Skin epidermis (tissue), 12 donors: ENCODE data around the gene FA2H.
"Not testable (repeated sequence)": the region's sequence is repeated elsewhere in the genome, so short reads cannot be mapped to it uniquely, and the experiment has no call there.

Source experiments
- H3K27ac ChIP-seq, 21 experiments: fragments of 200-600 bp; sonication (generic) in 11 of 21; one replicate each; pipeline ENCODE4 v1.5.0; 2020; ENCODE audit warnings: mild to moderate bottlenecking in 3 of 21, inconsistent platforms in 2 of 21, moderate library complexity in 2 of 21
- H3K4me3 ChIP-seq, 7 experiments: fragments of 200-600 bp; sonication (generic) in 2 of 7; one replicate each; pipeline ENCODE4 v1.5.0; 2020; ENCODE audit warnings: inconsistent platforms in 2 of 7, mild to moderate bottlenecking in 2 of 7, moderate library complexity in 1 of 7

Gene FA2H

DNA sequence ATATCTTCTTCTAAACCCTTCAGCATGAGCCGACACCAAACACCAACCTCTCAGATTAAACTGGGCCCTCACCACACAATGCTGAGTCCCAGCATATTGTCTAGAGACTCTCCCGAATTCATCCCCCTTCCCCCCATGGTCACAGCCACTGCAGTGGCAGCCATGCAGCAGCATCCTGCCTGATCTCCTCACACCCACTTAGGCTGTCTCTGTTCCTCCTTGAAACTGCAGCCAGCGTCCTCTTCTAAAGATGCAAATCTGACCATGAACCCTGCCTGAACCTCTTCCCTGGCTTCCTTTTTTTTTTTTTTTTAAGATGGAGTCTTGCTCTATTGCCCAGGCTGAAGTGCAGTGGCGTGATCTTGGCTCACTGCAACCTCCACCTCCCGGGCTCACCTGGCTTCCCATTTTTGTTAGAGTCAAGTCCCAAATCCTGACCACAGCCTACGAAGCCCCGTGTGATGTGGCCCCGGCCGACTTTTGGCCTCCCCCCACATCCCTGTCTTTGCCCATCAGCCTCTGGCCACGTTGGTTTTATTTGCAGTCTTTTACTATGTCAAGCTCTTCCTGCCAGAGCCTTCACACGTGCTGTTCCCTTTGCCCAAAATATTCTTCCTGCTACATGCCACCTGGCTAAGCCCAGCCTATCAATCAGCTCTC lies 2.8 kb downstream of the FA2H start:
- H3K27ac ChIP-seq = no peak overlapping the region
- H3K4me3 ChIP-seq = no peak overlapping the region

DNA sequence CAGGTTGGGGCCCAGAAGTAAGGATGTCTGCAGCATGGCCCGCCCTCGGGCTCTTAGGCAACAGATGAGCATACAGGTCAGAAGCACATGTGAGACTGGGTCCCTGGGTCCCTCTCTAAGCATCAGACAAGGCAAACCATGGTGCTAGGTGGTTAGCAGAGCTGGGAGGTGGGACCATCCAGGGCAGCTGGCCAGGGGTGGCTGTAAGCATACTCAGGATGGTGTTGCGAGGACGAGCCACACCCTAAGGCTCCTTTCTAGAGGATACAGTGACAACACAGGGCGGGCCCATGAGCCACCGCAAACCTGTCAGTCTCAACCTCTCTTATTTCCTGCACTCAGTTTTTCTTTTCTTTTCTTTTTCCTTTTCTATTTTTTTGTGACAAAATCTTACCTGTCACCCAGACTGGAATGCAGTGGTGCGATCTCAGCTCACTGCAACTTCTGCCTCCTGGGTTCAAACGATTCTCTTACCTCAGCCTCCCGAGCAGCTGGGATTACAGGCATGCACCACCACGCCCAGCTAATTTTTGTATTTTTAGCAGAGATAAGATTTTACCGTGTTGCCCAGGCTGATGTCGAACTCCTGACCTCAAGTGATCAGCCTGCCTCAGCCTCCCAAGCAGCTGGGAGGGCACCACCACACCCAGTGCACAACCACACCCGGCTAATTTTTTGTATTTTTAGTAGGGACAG lies 3.6 kb downstream of the FA2H start:
- no peak overlapping the region for H3K4me3 ChIP-seq
- no peak overlapping the region for H3K27ac ChIP-seq

DNA sequence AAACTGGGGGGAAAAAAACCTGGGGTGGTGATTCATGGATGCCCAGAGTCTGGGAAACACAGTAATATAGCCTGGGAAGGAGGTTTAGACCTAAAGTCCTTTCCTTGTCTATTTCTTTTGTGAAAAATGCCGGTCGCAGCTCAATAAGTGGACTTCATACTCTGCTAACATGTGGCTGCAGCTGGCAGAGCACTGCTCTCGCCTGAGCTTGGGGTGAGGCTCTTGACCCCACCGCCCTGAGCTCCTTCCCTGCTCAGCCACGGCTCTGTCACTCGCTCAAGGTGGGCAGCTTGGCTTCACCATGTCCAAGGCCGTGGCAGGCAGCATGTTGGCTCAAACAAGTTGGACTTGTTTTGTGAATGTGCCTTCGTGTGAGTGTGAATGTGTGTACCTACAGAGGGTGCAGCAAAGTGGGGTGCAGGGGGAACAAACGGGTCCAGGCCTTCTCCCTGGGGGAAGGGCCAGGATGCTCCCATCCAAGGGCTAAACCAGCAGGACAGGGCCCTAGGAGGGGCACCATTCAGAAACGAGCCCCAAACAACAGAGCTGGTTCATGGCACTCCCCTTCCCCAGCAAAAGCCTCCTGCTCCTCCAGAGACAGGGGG lies 4.9 kb downstream of the FA2H start:
- no peak overlapping the region for H3K27ac ChIP-seq
- no peak overlapping the region for H3K4me3 ChIP-seq

DNA sequence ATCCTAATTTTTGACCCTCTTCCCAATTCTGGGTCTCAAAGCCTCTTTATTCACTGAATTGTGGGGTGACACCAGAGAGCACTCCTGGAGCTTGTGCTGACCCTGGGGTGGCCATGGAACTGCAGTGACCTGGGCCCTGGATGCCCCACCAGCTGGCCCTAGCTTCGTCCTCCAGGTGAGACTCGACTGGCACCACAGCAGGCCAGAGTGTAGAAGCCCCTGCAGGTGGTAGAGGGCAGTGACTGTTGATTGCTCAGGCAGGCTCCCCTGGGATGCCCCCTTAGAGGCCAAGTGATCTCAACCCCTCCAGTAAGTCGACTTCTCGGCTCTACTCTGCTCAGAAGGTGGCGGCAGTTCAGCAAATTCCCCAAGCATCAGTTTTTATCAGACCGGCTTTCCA lies 6.4 kb downstream of the FA2H start:
- no peak overlapping the region for H3K27ac ChIP-seq

DNA sequence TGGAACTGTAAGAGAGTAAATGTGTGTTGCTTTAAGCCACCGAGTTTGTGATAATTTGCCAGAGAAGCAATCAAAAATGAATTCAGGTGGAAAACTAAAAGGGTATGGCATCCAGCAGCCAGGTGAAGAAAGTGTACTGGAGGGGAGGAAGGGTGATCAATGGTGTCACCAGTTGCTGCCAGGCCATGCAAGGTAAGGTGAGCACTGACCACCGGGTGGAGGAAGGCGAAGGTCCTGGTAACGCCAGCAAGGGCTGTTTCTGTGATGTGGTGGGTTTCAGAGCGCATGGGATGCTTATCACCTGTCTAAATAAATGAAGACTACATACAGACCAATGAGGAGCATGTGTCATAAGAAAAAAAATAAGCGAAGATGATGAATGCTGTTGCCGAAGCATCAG lies 6.9 kb downstream of the FA2H start:
- Histone ChIP-seq H3K27ac (no peak overlapping the region), H3K4me3 (no peak overlapping the region)

More for the DNA sequence above, 6.4 kb downstream of the FA2H start:
- H3K4me3 ChIP-seq = no peak overlapping the region

DNA sequence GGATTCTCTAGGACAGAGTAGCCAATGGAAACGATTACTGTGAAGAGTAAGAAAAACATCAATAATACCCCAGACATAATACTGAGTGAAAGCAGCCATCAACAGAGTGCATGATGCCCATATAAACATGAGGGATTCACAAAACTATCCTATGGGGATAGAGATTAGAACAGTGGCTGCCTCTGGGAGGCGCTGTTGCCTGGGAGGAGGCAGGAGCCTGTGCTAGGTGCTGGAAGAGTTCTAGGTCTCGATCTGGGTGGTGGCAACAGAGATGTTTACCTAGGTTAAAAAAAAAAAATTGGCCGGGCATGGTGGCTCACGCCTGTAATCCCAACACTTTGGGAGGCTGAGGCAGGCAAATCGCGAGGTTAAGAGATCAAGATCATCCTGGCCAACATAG lies 7.9 kb downstream of the FA2H start:
- H3K4me3 ChIP-seq = no peak overlapping the region
- H3K27ac ChIP-seq = no peak overlapping the region

DNA sequence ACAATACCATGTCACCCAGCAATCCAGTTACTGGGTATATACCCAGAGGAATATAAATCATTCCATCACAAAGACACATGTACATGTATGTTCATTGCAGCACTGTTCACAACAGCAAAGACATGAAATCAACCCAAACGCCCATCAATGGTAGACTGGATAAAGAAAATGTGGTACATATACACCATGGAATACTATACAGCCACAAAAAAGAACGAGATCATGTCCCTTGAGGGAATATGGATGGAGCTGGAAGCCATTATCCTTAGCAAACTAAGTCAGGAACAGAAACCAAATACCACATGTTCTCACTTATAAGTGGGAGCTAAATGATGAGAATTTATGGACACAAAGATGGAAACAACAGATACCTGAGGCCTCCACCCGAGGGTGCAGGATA lies 10.4 kb downstream of the FA2H start:
- H3K4me3 ChIP-seq, H3K27ac ChIP-seq: not testable (repeated sequence)

DNA sequence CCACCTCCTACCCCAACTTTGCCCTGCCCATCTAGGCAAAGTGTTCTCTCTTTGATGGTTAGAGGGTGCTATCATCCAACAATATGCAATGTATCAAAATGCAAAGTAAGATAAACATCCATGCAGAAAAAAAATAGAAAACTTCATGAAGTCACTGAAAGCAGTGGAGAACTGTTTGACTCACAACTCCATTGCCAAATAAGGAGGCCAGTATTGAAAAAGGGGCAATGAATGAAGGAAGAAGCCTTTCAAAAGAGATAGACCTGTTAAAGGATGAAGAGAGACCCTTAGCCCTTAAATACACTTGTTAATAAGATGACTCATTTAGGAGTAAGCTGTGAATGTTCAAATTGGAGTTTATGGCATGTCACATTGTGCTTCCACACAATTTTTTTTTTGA lies 13.0 kb downstream of the FA2H start:
- no peak overlapping the region for H3K27ac ChIP-seq
- H3K4me3 ChIP-seq = no peak overlapping the region

DNA sequence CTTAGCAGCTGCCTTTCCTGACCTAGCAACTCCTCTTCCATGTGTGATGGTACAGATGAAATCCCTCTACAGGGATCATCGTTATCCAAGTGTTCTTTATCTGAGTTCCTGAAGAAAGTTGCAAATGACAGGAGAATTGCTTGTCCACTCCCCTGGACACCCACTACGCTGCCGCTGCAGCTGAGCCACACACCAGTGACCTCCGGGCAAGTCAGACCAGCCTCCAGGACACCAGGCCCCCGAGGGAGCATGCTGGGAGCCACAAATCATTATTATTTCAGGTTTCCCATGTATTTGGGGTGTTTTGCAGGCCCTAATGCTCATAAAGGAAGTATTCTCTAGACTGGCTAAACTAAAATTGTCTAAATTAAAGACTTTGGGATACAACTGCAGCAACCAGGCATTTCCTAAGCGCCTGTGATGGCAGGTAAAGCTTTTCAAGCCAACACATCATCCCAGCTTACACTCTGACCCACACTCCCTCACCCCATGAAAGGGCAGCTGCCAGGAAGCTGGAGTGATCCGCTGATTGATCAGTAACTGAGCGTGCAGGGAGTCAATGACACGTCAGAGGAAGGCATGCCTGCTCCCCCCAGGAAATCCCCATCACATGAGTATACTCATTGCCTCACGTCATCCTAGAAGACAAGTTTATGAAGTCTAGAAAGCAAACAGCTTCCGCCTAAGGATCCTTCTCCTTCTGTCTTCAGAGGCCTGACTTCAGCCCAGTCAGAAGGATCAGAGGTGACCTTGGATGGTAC lies 14.4 kb downstream of the FA2H start:
- H3K27ac ChIP-seq = no peak overlapping the region
- H3K4me3 ChIP-seq = no peak overlapping the region

DNA sequence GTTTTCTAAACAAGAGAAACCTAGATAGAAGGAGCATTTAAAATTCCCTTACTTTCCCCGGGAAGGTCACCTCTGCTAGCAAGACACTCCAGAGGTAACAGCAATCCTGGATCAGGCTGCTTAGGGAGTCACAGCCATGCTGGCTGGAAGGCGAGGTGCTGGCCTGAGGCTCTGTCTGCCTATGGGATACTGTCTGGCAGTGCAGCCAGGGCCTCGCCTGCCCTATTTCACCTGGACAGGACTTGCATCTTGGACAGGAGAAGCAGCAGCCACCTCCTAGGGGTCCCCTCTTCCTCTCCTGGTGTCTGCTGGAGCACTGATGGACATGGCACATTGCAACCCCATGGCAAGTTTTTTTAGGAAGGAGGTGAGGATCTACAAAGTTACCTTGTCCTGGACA lies 15.1 kb downstream of the FA2H start:
- Histone ChIP-seq H3K4me3 (no peak overlapping the region), H3K27ac (no peak overlapping the region)

DNA sequence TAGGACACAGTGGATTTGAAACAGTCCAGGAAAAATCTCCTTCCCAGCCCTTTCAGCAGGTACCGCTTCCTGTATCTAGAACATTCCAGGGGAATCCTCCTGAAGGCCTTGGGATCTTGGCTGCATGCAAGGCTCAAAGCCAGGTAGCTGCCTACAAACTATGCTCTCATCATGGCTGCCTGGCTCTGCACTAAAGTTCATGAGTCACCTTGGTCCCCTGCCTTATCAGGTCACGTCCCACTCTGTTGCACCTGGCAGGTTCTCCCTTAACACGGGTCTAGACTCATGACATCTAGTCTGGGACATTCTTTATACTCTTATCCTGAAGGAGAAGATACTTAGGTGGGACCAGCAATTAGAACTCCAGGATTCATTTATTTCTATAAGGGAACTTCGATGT lies 15.8 kb downstream of the FA2H start:
- Histone ChIP-seq H3K27ac (no peak overlapping the region), H3K4me3 (no peak overlapping the region)

DNA sequence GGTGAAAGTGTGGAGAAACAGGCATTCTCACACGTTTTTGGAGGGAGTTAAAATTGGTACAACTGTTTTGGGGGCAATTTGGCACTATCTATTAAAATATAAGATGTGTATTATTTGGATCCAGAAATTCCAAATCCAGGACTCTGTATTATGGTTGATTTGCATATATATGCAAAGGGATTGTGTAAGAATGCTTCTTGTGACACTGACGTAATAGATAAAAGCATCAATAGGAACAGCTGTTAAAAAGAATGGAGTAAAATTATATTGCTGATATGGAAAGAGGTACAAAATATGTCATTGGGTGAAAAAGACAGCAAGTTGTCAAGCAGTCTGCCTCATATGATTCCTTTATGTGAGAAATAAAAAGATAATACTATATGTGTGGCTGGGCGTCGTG lies 17.3 kb downstream of the FA2H start:
- H3K27ac ChIP-seq = no peak overlapping the region

DNA sequence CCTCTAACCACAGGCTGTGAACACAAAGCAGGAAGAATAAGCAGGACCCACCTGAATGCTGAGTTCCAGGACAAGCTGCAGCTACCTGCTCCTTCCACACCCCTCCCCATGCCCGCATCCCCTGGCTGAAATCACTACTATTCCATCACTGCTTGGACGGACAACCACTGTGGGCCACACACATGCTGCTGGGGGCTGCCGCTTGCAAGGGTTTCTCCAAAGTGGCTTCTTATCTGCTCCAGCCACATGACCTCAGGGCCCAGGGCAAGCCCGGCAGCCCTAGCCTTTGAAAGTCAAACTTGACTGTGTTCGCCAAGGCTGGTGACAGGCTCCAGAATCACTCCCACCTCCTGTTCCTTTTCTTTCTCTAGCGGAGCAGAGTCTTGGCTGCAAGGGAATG lies 18.4 kb downstream of the FA2H start:
- H3K4me3 ChIP-seq = no peak overlapping the region
- H3K27ac ChIP-seq = no peak overlapping the region

More for the DNA sequence above, 17.3 kb downstream of the FA2H start:
- H3K4me3 ChIP-seq = no peak overlapping the region

DNA sequence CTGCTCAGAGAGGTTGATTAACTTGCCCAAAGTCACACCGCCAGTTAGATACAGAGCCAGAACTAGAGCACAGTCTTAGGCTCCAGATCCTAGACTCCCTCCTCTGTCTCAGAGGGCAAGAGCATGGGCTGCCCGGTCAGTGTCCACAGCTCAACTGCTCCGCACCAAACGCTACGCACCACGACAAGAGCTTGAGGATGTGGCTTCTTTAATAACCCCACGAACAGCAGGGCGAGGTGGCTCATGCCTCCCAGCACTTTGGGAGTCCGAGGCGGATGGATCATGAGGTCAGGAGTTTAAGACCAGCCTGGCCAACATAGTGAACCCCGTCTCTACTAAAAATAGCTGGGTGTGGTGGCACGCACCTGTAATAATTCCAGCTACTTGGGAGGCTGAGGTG lies 21.4 kb downstream of the FA2H start:
- H3K27ac ChIP-seq = no peak overlapping the region

DNA sequence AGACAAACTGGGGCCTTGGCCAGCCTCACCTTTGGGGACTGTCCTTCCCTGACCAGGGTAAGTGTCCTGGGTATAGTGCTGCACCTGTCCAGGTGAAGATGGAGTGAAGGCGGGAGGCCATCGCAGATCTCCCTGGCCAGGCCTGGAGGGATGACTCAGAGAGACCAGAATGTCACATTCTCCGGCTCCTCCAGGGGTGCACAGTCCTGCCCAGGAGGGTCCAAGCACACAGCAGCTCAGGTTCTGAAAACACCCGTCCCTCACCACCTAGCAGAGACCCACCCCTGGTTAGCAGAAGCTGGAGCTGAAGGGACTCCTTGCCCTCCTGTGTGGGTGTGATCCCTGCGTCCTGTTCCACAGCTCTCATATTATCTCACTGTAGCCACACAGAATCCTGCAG lies 21.9 kb downstream of the FA2H start:
- Histone ChIP-seq H3K27ac (no peak overlapping the region), H3K4me3 (no peak overlapping the region)

More for the DNA sequence above, 21.4 kb downstream of the FA2H start:
- no peak overlapping the region for H3K4me3 ChIP-seq

DNA sequence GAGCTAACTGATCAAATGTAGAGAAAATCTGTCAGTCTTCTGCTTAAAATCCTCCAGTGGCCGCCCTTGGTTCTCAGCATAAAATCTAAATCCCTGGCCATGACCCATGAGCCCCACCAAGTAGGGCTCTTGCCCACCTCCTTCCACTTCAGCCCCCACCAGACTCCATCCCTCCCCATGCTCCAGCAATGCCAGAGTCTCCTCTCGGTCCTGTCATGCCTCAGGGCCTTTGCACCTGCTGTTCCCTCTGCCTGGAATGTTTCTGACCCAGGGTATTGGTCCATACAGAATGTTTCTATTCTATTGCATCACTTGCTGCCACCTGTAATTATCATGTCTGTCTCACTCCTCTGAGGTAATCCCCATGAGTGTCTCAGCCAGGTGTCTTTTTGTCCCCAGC lies 22.4 kb downstream of the FA2H start:
- no peak overlapping the region for H3K4me3 ChIP-seq
- H3K27ac ChIP-seq = no peak overlapping the region

DNA sequence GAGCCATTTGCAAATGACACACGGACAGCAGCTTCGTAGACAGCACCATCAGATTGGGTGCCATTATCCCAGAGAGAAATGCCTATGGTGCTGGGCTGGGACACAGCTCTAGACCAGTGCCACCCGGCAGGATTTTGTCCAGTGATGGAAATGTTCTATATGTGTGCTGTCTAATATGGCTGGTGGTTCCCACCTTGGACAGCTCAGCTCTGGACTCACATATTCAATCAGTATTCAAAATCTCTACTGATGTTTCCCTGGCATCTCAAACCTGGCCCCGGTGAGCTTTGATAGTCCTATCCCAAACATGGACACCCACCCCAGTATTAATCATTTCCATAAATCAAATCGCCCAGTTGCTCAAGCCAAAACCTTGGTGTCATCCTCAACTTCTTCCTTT lies 23.0 kb downstream of the FA2H start:
- Histone ChIP-seq H3K4me3 (no peak overlapping the region), H3K27ac (no peak overlapping the region)

DNA sequence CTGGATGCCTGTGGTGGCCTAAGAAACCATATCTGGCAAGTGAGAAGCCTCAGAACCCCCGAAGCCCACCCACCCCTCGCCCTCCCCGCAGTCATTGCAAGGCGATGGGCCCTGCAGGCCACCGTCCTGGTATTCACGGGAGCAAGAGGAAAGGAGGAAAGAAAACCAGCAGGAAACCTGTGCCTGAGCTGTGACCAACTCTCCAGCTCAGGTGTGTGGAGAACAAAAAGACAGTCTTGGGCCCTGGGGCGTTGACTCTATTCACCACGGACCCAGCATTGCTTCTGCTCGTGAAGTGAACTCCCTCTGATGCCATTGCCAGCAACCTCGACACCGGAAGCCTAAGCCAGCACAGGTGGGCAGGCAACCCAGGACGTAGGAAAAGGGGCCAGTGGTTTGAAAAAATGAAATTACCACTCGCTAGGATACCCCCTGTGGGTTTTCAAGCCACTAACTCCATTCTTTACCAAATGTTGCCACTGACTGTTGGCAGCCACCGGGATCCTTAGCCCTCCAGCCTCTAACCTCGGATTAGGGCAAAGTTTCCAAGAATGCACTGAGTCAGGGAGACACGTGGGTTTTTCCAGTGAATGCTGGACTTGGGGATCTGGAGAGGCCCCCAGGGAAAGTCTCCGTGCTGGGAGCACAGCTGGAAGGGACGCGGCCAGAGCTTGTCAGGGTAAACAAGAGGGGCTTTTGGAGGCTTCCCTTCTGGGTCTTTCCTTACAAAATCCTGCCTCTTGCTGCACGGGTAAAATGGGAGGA lies 25.1 kb downstream of the FA2H start:
- H3K27ac ChIP-seq = peak overlapping the region in 1 of 21 experiments; percentile 32
- no peak overlapping the region for H3K4me3 ChIP-seq

DNA sequence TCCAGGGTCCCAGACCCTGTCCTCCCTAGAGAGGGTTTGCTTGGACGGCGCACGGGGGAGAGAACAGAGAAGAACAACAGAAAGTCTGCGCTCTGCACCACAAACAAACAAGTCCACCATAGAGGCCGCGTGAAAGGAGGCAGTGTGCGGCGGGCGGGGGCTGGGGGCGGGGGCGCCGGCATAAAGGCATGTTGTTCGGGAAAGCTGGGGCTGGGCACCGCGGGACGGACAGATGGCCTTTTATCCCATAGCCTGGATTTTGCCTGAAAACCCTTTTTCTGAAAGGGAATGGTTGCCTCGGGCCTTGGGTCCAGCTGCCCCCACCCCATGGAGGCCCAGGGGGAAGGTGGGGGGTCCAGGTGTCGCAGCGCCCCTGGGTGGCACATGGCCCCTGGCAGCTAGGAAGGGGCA lies 26.0 kb downstream of the FA2H start:
- no peak overlapping the region for H3K4me3 ChIP-seq
- H3K27ac ChIP-seq = peak overlapping the region in 1 of 21 experiments; percentile 32
